ENCODE results near the gene DHX29. TPM values are rescaled to one million over a fixed set of nuclear protein-coding genes. Genes with fewer than 3 reads are reported as not detected.

Gene DHX29
- polyA plus RNA-seq, 1 donor (not counting 4 experiments of a cell fraction or from before 2014, with no cell fraction given), result 18.8 TPM

GRCh38 chr5:55286411-55286933 lies 21.0 kb downstream of the DHX29 start:
- dilution Hi-C loops (cut with MboI; ENCODE audit: extremely low pct_ligation_motif_present, low sequenced_read_pairs), result no loop called here
- no peak overlapping the region for H3K4me3 ChIP-seq (ENCODE audit: control insufficient read depth in 2 of 3, extremely low read depth in 1 of 3, insufficient read depth in 2 of 3, low read depth in 1 of 3, low read length in 3 of 3)
- FAIRE-seq, result no peak

GRCh38 chr5:55278778-55279177 lies 28.7 kb downstream of the DHX29 start:
- Histone ChIP-seq H2AFZ (ENCODE audit: control insufficient read depth, low read length) (no peak overlapping the region), H3K4me3 (ENCODE audit: control insufficient read depth in 2 of 3, extremely low read depth in 1 of 3, insufficient read depth in 2 of 3, low read depth in 1 of 3, low read length in 3 of 3) (no peak overlapping the region), H3K79me2 (ENCODE audit: control insufficient read depth, insufficient read depth, low read length) (no peaks in the 10 kb centered on the region), H3K27ac (ENCODE audit: control insufficient read depth, insufficient read depth, low read length) (no peak overlapping the region), H3K36me3 (ENCODE audit: control insufficient read depth in 2 of 2, extremely low read depth in 1 of 2, insufficient read depth in 2 of 2, low read length in 2 of 2) (peaks cover 10 to 19% of the 10 kb centered on the region in 2 experiments), H3K9me3 (ENCODE audit: control insufficient read depth, low read depth, low read length) (no peaks in the 10 kb centered on the region), H4K20me1 (ENCODE audit: control insufficient read depth, extremely low read depth, insufficient read depth, low read length) (no peaks in the 10 kb centered on the region), H3K9me1 (ENCODE audit: control insufficient read depth, extremely low read depth, insufficient read depth, low read length) (no peaks in the 10 kb centered on the region), H3K4me1 (ENCODE audit: control insufficient read depth, extremely low read depth, insufficient read depth, low read length) (no peaks in the 10 kb centered on the region), H3K9ac (ENCODE audit: control insufficient read depth, extremely low read depth, insufficient read depth, low read length) (no peak overlapping the region), H3K27me3 (ENCODE audit: control insufficient read depth, extremely low read depth, insufficient read depth, low read length) (no peaks in the 10 kb centered on the region), H3K4me2 (ENCODE audit: control insufficient read depth, extremely low read depth, insufficient read depth, low read depth, low read length) (no peak overlapping the region)
- dilution Hi-C loops (cut with MboI; ENCODE audit: extremely low pct_ligation_motif_present, low sequenced_read_pairs), result no loop called here
- DNase-seq (ENCODE audit: low read depth, low spot score), result no peak
- TF ChIP-seq EZH2 (IDR thresholded peaks at IDR 0.05; ENCODE audit: low read length), result no peak
- TF ChIP-seq CTCF (optimal IDR thresholded peaks at IDR 0.05 in 1 of 3, IDR thresholded peaks at IDR 0.05 in 1 of 3, conservative IDR thresholded peaks at IDR 0.05 in 1 of 3; ENCODE audit: extremely low read depth in 1 of 3, insufficient read depth in 2 of 3, low read length in 3 of 3), result no peak
- no peak for FAIRE-seq

More at GRCh38 chr5:55286411-55286933, 21.0 kb downstream of the DHX29 start:
- H3K27ac ChIP-seq (ENCODE audit: control insufficient read depth, insufficient read depth, low read length), result no peak overlapping the region
- H4K20me1 ChIP-seq (ENCODE audit: control insufficient read depth, extremely low read depth, insufficient read depth, low read length), result no peaks in the 10 kb centered on the region
- H3K4me2 ChIP-seq (ENCODE audit: control insufficient read depth, extremely low read depth, insufficient read depth, low read depth, low read length), result no peak overlapping the region
- no peaks in the 10 kb centered on the region for H3K27me3 ChIP-seq (ENCODE audit: control insufficient read depth, extremely low read depth, insufficient read depth, low read length)
- H3K4me1 ChIP-seq (ENCODE audit: control insufficient read depth, extremely low read depth, insufficient read depth, low read length), result no peaks in the 10 kb centered on the region
- no peaks in the 10 kb centered on the region for H3K9me3 ChIP-seq (ENCODE audit: control insufficient read depth, low read depth, low read length)
- DNase-seq (ENCODE audit: low read depth, low spot score), result no peak
- H3K9me1 ChIP-seq (ENCODE audit: control insufficient read depth, extremely low read depth, insufficient read depth, low read length), result no peaks in the 10 kb centered on the region
- H3K79me2 ChIP-seq (ENCODE audit: control insufficient read depth, insufficient read depth, low read length), result no peaks in the 10 kb centered on the region
- TF ChIP-seq EZH2 (IDR thresholded peaks at IDR 0.05; ENCODE audit: low read length) (no peak), CTCF (optimal IDR thresholded peaks at IDR 0.05 in 1 of 3, IDR thresholded peaks at IDR 0.05 in 1 of 3, conservative IDR thresholded peaks at IDR 0.05 in 1 of 3; ENCODE audit: extremely low read depth in 1 of 3, insufficient read depth in 2 of 3, low read length in 3 of 3) (no peak)
- peaks cover 11 to 16% of the 10 kb centered on the region in 2 experiments for H3K36me3 ChIP-seq (ENCODE audit: control insufficient read depth in 2 of 2, extremely low read depth in 1 of 2, insufficient read depth in 2 of 2, low read length in 2 of 2)
- H2AFZ ChIP-seq (ENCODE audit: control insufficient read depth, low read length), result no peak overlapping the region
- H3K9ac ChIP-seq (ENCODE audit: control insufficient read depth, extremely low read depth, insufficient read depth, low read length), result no peak overlapping the region
